DMS 273 treated with DMSO at 0.1 percent for 48 hours (cell line): Measurements from ENCODE around the gene APEH.

Experiments used
- DNase-seq: peaks from one replicate; lab custom pipeline; 2025; lab: John Stamatoyannopoulos, UW

APEH gene

GRCh38 chr3:49650637-49651036, 23.5 kb upstream of the APEH start:
- DNase-seq: no peak

GRCh38 chr3:49652218-49652902, 21.8 kb upstream of the APEH start:
- no peak for DNase-seq

- no peak for DNase-seq
Observed at GRCh38 chr3:49652903-49653415, 21.2 kb upstream of the APEH start.

GRCh38 chr3:49653621-49654020, 20.5 kb upstream of the APEH start:
- DNase-seq: no peak

- no peak for DNase-seq
Observed at GRCh38 chr3:49654176-49654825, 19.9 kb upstream of the APEH start.

GRCh38 chr3:49654955-49655556, 19.1 kb upstream of the APEH start:
- DNase-seq: no peak

- DNase-seq: no peak
Observed at GRCh38 chr3:49655731-49656285, 18.3 kb upstream of the APEH start.

GRCh38 chr3:49656541-49657112, 17.5 kb upstream of the APEH start:
- DNase-seq: peak; percentile 5

GRCh38 chr3:49657208-49657915, 16.8 kb upstream of the APEH start:
- DNase-seq: no peak

GRCh38 chr3:49658711-49659110, 15.4 kb upstream of the APEH start:
- no peak for DNase-seq

- DNase-seq: no peak
Observed at GRCh38 chr3:49659756-49660155, 14.4 kb upstream of the APEH start.

GRCh38 chr3:49661281-49661680, 12.9 kb upstream of the APEH start:
- DNase-seq: no peak

GRCh38 chr3:49662021-49662420, 12.1 kb upstream of the APEH start:
- DNase-seq: no peak

GRCh38 chr3:49662720-49663413, 11.3 kb upstream of the APEH start:
- DNase-seq: no peak

GRCh38 chr3:49663831-49664230, 10.3 kb upstream of the APEH start:
- no peak for DNase-seq

GRCh38 chr3:49664300-49664699, 9.9 kb upstream of the APEH start:
- DNase-seq: no peak

GRCh38 chr3:49665822-49666519, 8.2 kb upstream of the APEH start:
- DNase-seq: no peak

- no peak for DNase-seq
Observed at GRCh38 chr3:49666592-49666991, 7.6 kb upstream of the APEH start.

- no peak for DNase-seq
Observed at GRCh38 chr3:49667701-49668413, 6.3 kb upstream of the APEH start.

- no peak for DNase-seq
Observed at GRCh38 chr3:49668414-49668797, 5.7 kb upstream of the APEH start.
